Sciatic nerve (tissue), 2 donors: ENCODE measurements around the gene MED19. TPM values are rescaled to one million over a fixed set of nuclear protein-coding genes. Genes with fewer than 3 reads are reported as not detected.
A peak's percentile ranks its signal among the peaks of the same experiment; 100 is the strongest.
"Not testable (repeated sequence)": the region's sequence is repeated elsewhere in the genome, so short reads cannot be mapped to it uniquely, and the experiment has no call there.

Experiments used
- ATAC-seq: fragments of 200-7000 bp; cut with Tn5 transposase; one replicate; pipeline ENCODE4 v1.9.1; 2020; ENCODE audit warnings: mild to moderate bottlenecking, moderate library complexity
- DNase-seq: peaks from one replicate; pipeline ENCODE4 v3.0.0-alpha.2; 2020; ENCODE audit warnings: low spot score
- intact Hi-C: fragments of 100-400 bp; cut with DNase I; formaldehyde crosslinking; loops from one replicate; pipeline ENCODE4 v1.14.2; 2022
- total RNA-seq: library from RNA; stranded (reverse); fragmentation: NEBNext Ultra II Directional; extraction: Animal tissue kit (Norgen Biotek cat#: 25700); gene quantifications from one replicate; pipeline ENCODE4 v1.2.1, GENCODE V29; 2021
- donor health status: DM: no; HTN: no; CAD: no.
- donor health status: DM: no; HTN: no; CAD: no.

MED19 gene, protein sequence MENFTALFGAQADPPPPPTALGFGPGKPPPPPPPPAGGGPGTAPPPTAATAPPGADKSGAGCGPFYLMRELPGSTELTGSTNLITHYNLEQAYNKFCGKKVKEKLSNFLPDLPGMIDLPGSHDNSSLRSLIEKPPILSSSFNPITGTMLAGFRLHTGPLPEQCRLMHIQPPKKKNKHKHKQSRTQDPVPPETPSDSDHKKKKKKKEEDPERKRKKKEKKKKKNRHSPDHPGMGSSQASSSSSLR
- 9.6 TPM for total RNA-seq

DNA sequence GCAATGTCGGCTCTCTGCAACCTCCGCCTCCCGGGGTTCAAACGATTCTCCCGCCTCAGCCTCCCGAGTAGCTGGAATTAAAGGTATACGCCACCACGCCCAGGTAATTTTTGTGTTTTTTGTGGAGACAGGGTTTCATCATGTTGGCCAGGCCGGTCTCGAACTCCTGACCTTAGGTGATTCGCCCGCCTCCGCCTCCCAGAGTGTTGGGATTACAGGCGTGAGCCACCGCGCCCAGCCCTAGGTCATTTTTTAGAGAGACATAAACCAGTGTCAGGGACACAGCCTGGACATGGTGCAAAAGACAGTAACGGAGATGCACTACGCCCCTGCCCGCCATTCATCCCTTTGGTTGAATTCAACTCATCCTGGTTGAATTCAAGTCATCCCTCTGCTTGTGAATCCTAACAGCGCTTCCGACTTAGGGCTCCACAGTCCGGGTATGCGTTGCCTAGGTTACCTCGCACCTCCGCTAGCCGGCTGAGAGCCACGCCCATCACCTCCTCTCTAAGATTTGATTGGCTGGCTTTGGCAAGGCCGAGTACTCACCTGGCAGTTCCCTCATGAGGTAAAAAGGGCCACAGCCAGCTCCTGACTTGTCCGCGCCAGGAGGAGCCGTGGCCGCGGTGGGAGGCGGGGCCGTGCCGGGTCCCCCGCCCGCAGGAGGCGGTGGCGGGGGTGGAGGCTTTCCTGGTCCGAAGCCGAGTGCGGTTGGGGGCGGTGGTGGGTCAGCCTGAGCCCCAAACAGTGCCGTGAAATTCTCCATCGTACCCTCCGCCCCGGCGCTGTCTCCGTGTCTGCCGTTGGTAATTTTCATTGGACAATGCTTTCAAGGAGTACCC is at the start of gene MED19:
MED19 (minus strand) TSS at position 802 of the 842 bp plus-strand sequence; CDS start at position 766, 36 bp downstream.
- ATAC-seq, result peak; percentile 71
- DNase-seq, result peak; percentile 88
- intact Hi-C loops, result no loop called here

DNA sequence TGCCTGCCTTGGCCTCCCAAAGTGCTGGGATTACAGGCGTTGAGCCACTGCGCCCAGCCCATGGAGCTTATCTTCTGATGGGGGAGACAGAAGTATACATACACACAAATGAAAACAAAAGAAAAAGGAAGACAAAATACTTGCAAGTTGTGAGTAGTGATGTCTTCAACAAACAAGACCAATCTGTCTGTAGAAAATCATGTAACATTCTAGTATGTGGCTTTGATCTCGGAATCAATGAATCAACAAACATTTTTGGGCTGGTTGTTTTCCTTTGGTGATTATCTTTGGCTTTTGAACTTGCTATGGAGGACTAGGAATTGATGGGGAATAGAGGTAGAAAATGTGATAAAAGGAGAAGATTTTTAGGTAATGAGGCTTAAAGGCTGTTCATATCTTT is 46.2 kb upstream of the MED19 start:
- intact Hi-C loops, result no loop called here
- DNase-seq (no peak), ATAC-seq (no peak)

DNA sequence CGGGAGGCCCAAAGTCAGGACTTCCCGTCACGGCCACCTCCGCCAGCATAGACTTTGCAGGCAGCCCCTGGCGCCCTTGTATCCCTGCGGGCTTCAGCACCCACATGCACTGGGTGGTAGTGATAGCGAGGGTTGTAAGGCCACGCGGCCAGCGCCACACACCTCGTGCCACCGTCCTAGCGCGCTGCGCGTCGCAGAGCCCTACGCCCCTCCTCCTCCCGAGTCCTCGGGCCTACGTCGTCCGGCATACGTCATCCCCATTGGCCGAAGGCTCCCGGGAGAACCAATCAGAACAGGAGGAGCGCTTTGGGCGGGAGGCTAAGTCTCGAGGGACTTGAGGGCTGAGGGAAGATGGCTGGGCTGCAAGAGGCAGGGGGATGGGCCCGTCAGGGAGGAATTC is 40.9 kb upstream of the MED19 start:
- intact Hi-C loops, result no loop called here
- ATAC-seq (no peak), DNase-seq (no peak)

DNA sequence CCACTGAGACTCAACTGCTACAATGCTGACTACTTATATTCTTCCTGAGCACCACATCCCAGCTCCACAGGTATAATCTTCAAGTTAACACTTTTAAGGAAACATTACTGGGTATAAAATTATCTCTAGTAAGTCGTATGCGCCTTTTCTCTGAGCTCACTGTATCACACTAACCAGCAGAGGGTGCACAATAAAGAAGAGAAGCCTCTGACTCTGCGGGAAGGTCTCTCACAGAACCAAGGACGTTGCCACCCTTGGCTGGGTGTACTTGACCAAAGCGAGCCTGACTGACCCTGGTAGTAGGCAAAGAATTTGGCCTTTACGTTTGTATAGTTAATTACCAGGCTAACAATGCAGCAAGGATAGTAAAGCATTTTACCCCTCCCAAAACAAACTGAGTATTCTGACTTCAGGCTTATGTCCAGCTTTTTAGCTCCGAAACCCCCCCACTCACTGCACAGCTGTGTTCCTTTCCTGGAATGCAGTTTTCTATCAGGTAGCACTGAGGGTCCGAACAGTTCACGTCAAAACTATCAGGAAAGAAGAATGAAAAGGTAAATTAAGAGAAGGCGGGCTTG is 39.8 kb upstream of the MED19 start, which contains the start of gene BTBD18:
BTBD18 (minus strand) TSS at position 144 of the 578 bp plus-strand sequence. CDS start 631 bp downstream, outside the sequence.
- intact Hi-C loops, result no loop called here
- DNase-seq (no peak), ATAC-seq (peak; percentile 76)

DNA sequence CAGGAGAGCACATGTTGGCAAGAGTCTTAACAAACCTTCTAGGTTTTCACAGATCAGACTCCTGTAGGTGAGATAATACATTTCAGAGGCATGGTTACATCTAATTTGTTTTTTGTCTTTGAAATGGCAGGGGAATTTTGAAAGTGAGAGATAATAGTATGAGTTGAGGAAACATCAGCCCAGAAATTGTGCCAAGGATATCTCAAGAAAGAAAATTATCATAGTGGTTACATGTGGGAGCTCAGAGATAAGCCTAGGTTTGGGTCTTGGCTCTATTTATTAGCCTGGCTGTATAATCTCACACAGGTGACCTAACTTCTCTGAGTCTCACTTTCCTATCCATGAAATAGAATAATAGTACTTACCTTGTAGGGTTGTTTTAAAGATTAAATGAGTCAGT is 39.2 kb upstream of the MED19 start:
- DNase-seq, result no peak
- intact Hi-C loops, result no loop called here
- no peak for ATAC-seq

DNA sequence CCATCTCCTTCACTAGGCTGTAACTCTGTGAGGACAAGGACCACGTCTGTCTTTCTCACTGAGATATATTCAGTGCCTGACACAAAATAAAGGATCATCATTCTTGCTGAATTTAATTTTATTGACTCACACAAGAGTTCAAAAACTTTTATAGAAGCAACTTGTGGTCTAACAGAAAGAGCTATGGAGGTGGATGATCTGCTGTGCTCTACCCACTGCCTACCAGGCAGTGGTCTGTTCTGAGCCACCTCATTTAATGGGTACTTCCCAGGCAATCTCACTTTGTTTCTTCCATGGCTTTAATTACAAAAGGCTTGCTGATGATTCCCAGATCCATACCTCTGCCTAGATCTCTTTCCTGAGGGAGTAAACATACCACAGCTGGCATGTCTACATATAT is 34.9 kb upstream of the MED19 start:
- DNase-seq, result no peak
- intact Hi-C loops, result loop anchor here (10.0 kb wide), 1 partner anchor 58 kb away; no protein-coding TSS in a partner anchor
- no peak for ATAC-seq

DNA sequence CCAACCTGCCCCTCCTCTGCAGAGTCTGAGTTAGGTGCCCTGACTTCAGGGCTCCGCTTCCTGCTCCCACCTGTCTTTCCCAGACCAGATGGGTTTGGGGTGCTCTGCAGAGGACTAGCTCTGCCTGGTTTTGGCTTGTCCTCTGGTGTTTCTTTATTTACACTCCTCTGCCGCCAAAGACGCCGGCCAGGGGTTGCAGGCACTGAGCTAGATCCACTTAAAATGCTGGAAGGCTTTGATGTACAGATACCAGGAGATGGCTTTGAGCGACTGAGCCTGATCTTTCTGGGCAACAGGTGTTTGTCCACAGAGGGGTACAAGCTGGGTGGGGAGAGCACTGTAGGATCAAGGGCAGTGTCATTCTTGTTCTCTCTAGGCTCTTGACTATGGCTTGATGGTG is 33.2 kb upstream of the MED19 start:
- intact Hi-C loops, result loop anchor here (10.0 kb wide), 1 partner anchor 60 kb away; no protein-coding TSS in a partner anchor
- DNase-seq, result no peak
- ATAC-seq, result no peak

DNA sequence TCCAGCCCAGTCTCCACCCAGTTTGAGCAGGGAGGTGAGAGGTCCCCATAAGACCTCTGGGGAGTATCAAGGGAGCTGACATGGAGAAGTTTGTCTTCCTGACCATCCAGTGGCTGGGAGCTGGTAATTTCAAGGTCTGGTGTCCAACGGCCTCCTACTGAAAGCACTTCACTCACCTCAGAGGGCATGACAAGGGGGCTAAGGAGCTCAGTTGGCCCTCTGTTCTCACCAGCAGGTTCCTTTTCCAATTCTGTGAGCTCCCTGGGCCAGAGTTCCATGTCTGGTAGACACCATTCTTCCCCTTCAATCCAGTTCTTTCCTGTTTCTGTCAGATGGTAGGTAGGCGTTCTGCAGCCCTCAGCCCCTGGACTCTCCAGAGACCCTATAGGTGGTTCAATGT is 32.3 kb upstream of the MED19 start:
- no peak for ATAC-seq
- intact Hi-C loops, result loop anchor here (10.0 kb wide), 1 partner anchor 60 kb away; no protein-coding TSS in a partner anchor

DNA sequence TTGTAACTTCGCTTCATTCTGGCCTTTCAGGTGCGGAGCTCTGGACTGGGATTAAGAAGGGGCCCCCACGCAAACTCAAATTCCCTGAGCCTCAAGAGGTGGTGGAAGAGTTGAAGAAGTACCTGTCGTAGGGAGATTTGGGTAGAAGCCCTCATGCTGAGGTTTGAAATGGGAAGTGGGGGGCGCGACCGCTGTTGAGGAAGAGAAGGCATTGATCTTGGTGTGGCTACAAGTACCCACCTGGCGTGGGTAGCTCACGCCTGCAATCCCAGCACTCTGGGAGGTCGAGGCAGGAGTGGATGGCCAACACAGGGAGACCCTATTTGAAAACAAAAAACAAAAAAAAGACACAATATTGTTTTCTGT is 30.1 kb upstream of the MED19 start:
- ATAC-seq (no peak), DNase-seq (no peak)
- intact Hi-C loops, result loop anchor here (10.0 kb wide), 1 partner anchor 63 kb away; no protein-coding TSS in a partner anchor

More for the DNA sequence above, 32.3 kb upstream of the MED19 start:
- DNase-seq, result no peak

DNA sequence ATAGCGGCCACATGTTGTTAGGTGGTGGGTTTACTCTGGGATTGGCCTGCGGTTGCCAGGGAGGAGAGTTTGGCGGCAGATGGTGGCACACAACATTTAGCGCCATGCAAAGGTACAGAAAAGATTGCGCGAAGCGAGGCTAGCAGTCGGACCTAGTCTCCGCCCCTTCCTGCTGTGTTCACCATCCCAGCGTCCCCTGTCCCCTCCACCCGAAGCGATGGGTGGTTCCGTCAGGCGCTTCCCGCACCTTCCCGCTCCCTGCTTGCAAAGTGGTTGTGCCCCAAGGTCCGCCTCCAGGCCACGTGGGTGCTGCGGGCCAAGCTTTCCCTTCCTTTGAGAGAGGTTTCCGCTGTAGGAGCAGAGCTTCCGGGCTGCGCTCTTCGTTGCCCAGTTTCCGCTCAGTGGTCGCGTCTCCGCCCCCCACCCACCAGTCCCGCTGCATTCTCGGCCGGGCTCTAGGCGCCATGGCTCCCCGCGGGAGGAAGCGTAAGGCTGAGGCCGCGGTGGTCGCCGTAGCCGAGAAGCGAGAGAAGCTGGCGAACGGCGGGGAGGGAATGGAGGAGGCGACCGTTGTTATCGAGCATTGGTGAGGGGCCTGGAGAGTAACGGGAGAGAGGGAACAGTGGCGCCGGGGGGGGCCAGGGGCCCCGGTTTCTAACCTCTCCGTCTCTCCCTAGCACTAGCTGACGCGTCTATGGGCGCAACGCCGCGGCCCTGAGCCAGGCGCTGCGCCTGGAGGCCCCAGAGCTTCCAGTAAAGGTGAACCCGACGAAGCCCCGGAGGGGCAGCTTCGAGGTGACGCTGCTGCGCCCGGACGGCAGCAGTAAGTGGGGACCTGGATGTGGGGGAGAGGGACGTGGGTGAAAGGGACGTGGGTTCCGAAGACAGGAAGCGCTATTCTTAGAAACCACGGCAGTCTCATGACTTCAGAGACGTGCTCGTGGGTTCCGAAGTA is 29.4 kb upstream of the MED19 start, which contains the start of gene SELENOH:
SELENOH (plus strand) TSS at position 360 of the 955 bp plus-strand sequence; CDS start at position 465, 105 bp downstream.
- peak; percentile 99 for ATAC-seq
- intact Hi-C loops, result loop anchor here (10.0 kb wide), 1 partner anchor 63 kb away; no protein-coding TSS in a partner anchor
- DNase-seq, result peak; percentile 96

DNA sequence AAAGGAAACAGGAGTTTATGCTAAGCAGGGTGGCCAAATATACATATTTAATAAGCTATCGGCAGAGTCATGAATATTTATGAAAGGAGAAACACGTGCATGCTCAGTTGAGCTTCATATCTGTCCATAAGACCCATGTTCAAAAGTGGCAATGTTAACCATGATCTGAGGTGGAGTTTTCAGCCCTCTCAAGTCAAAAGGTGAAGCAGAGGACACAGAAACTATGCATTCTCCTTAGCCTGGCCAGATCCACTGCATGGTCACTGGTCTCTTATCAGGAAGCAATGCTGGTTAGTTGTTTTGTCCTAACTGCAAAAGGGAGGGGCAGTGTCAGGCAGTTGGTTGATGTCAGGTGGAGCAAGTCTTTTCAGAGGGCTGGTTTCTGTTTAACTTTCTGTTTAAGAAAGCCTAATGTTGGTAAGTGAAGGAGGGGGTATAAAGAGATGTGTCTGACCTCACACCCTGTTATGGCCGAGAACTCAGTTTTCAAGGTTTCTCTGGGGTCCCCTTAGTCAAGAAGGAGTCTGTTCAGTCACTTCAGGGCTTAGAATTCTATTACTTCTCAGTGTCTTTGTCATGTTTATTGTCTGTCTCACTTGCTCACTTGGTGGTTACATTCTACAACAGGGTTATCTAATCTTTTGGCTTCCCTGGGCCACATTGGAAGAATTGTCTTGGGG is 23.7 kb upstream of the MED19 start:
- DNase-seq (no peak), ATAC-seq (no peak)
- intact Hi-C loops, result no loop called here

DNA sequence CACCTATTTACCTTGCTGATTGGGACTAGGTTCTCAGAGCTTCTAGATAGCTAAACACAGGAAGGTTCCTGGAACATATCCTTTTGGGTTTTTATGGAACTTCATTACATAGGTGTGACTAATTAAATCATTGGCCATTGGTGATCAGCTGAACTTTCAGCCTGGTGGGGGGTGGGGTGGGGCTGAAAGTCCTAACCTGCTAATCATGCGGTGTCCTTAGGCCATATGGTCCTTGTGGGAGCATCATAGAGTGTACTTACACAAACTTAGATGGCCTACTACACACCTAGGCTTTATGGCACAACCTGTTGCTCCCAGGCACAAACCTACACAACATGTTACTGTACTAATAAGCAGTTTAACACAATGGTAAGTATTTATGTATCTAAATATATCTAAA is 20.6 kb upstream of the MED19 start:
- DNase-seq (no peak), ATAC-seq (no peak)
- intact Hi-C loops, result no loop called here

DNA sequence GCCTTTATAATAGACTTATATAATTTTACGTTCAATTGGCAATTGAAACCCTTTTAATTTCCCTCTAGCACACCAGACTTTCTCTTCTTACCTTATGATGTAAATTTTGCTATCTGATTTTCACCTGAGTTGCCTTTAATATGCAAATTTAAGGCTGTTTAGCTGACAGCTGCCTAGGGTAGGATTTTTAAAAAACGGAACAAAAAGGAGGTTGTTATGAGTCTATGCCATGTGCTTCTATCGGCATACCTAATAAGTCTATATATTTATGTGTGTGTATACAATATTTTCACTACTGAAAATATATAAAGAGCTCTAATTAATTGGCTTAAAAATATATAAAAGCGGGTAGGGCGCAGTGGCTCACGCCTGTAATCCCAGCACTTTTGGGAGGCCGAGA is 17.5 kb upstream of the MED19 start:
- DNase-seq, result no peak
- intact Hi-C loops, result no loop called here
- ATAC-seq, result no peak

DNA sequence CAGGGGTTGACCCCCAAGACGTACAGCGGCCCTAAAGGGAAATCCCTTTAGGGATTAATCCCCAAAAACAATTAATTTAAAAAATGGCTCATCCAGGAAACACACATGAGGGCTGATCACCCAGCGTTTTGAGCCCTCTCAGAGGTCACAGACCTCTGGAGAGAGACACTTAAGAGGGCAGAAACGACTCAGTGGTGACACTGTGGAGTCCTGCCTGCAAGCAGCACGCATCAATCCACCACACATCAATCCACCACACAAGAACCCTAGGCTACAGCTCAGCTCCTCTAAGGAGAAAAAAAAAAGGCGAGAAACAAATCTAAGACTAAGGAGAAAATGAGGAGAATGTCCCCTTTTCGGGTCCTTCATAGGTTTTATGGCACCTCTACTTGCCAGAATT is 16.8 kb upstream of the MED19 start:
- ATAC-seq (no peak), DNase-seq (no peak)
- intact Hi-C loops, result no loop called here

DNA sequence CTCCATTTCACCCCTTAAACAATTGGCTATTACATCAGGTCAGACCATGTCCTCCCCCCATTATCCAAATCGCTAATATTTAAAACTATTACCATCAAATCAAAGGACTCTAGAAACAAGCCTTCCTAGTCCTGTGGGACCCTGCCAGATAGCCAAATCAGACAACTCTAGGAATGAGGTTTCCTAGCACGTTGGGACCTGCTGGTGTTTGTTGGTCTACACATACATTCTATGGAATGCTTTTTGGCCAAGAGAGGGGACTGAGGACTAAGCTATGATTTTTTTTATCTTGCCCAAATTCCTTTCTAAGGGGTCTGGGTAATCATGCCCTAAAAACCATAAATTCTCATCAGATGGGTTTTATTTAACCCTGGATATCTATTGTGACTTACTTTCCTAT is 15.2 kb upstream of the MED19 start:
- intact Hi-C loops, result no loop called here
- ATAC-seq (no peak), DNase-seq (no peak)

DNA sequence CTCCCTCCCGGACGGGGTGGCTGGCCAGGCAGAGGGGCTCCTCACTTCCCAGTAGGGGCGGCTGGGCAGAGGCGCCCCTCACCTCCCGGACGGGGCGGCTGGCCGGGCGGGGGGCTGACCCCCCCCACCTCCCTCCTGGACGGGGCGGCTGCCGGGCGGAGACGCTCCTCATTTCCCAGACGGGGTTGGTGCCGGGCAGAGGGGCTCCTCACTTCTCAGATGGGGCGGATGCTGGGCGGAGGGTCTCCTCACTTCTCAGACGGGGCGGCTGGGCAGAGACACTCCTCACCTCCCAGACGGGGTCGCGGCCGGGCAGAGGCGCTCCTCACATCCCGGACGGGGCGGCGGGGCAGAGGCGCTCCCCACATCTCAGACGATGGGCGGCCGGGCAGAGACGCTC is 4.7 kb upstream of the MED19 start:
- DNase-seq, ATAC-seq, intact Hi-C loops: not testable (repeated sequence)

DNA sequence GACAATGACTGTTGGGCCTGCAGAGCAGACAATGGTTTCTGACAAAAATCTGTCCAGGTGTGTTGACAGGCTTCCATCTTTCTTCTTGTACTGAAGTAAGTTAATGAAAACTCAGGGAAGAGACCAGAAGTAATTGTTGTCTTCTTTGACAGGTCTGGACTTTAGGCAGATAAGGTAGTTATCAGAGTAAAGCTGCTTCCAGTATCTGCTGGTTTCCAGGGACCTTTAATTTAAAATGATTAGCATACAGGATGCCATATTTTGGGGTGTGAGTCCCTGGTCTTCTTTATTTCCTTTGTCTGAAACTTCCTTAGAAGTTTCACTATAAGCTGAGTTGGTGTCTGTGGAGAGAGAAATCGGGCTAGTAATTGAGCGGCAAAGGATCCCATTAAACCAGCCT is 1.8 kb upstream of the MED19 start:
- ATAC-seq, result no peak
- intact Hi-C loops, result no loop called here
- no peak for DNase-seq
